GM23248 (cell line): ENCODE measurements around the gene LAMB2. TPM values are rescaled to one million over a fixed set of nuclear protein-coding genes. Genes with fewer than 3 reads are reported as not detected.

Experiments used
- DNase-seq: peaks from one replicate; pipeline ENCODE4 v3.0.0-alpha.2; 2015
- H2AFZ ChIP-seq: fragments of 200-600 bp; sonication (generic); 2 replicates; pipeline ENCODE4 v1.6.1; 2016; ENCODE audit warnings: antibody characterized with exemption
- H3F3A ChIP-seq: fragments of 200-600 bp; sonication (generic); 2 replicates; pipeline ENCODE4 v1.6.1; 2016; ENCODE audit warnings: mild to moderate bottlenecking, antibody characterized with exemption, mixed run types; ENCODE audit not compliant: insufficient read depth
- H3K27ac ChIP-seq: fragments of 200-600 bp; sonication (generic); 2 replicates; pipeline ENCODE4 v1.5.1; 2016; ENCODE audit warnings: mild to moderate bottlenecking
- H3K27me3 ChIP-seq: fragments of 200-600 bp; sonication (generic); replicated peaks from 2 replicates; pipeline ENCODE4 v1.6.1; 2016; ENCODE audit warnings: mild to moderate bottlenecking; ENCODE audit not compliant: insufficient read depth
- H3K36me3 ChIP-seq: fragments of 200-600 bp; sonication (generic); 2 replicates; pipeline ENCODE4 v1.6.1; 2016; ENCODE audit warnings: low read depth, mild to moderate bottlenecking
- H3K4me1 ChIP-seq: fragments of 200-600 bp; sonication (generic); 2 replicates; pipeline ENCODE4 v1.6.1; 2016; ENCODE audit warnings: mild to moderate bottlenecking; ENCODE audit not compliant: insufficient read depth
- H3K4me2 ChIP-seq: fragments of 200-600 bp; sonication (generic); one replicate; pipeline ENCODE4 v1.6.1; 2016; ENCODE audit warnings: mild to moderate bottlenecking; ENCODE audit not compliant: unreplicated experiment
- H3K4me3 ChIP-seq: fragments of 200-600 bp; sonication (generic); 2 replicates; pipeline ENCODE4 v1.5.1; 2016; ENCODE audit warnings: mild to moderate bottlenecking
- H3K79me2 ChIP-seq: fragments of 200-600 bp; sonication (generic); 2 replicates; pipeline ENCODE4 v1.6.1; 2016; ENCODE audit warnings: mild to moderate bottlenecking; ENCODE audit not compliant: insufficient read depth
- H3K9ac ChIP-seq: fragments of 200-600 bp; sonication (generic); 2 replicates; pipeline ENCODE4 v1.6.1; 2016; ENCODE audit warnings: mild to moderate bottlenecking
- H3K9me2 ChIP-seq: fragments of 200-600 bp; sonication (generic); 2 replicates; pipeline ENCODE4 v1.6.1; 2016; ENCODE audit warnings: mixed run types, mild to moderate bottlenecking, moderate library complexity; ENCODE audit not compliant: insufficient read depth
- H3K9me3 ChIP-seq: fragments of 200-600 bp; sonication (generic); one replicate; pipeline ENCODE4 v1.6.1; 2017; ENCODE audit warnings: low read depth
- H4K20me1 ChIP-seq: fragments of 200-600 bp; sonication (generic); 2 replicates; pipeline ENCODE4 v1.6.0; 2016; ENCODE audit not compliant: insufficient read depth
- EZH2 ChIP-seq: fragments of 200-600 bp; sonication (generic); IDR thresholded peaks from 2 replicates; pipeline ENCODE4 v1.6.1; 2018; ENCODE audit warnings: antibody characterized with exemption, mild to moderate bottlenecking; ENCODE audit not compliant: insufficient read depth, poor library complexity, severe bottlenecking
- EZH2phosphoT487 ChIP-seq: fragments of 200-600 bp; sonication (generic); IDR thresholded peaks from 2 replicates; pipeline ENCODE4 v1.6.1; 2018; ENCODE audit warnings: antibody characterized with exemption, moderate library complexity, mild to moderate bottlenecking, low read depth; ENCODE audit not compliant: insufficient read depth
- WGBS, 2 experiments: methylation state at CpG; one replicate each; pipeline ENCODE4 v1.1.6; 2015 to 2017; ENCODE audit warnings: low lambda C conversion rate in 2 of 2, low coverage in 1 of 2; ENCODE audit errors: missing lambda C conversion rate in 2 of 2; 5-methylcytosine and 5-hydroxymethylcytosine counted together
- in situ Hi-C: fragments of 300-500 bp; cut with MboI; formaldehyde crosslinking; loops from 2 replicates; pipeline ENCODE4 v1.15.0; 2020
- polyA plus RNA-seq: library from polyadenylated mRNA; unstranded; fragments of >200 nt; fragmentation: Nextera tagmentation; extraction: Ambion mirVana; gene quantifications from 2 replicates; pipeline ENCODE4 v1.2.1, GENCODE V29; 2016
- total RNA-seq: library from RNA; depleted of rRNA; stranded (reverse); fragments of >200 nt; shearing (Covaris generic); gene quantifications from 2 replicates; pipeline ENCODE4 v1.2.3, GENCODE V29; 2014

The LAMB2 gene
- total and polyA plus RNA-seq, 2 experiments from 2014 or later, result 539 to 894 TPM

GRCh38 chr3:49134471-49135265 is 1.8 kb upstream of the LAMB2 start:
- H4K20me1 ChIP-seq, result no peaks in the 10 kb centered on the region
- no peaks in the 10 kb centered on the region for H3K9me2 ChIP-seq
- H3K9me3 ChIP-seq, result no peaks in the 10 kb centered on the region
- TF ChIP-seq EZH2, result no peak
- TF ChIP-seq EZH2phosphoT487, result no peak
- H3K4me1 ChIP-seq, result peaks cover 13% of the 10 kb centered on the region; the same call in 1 of the 2 replicates
- no peak for DNase-seq
- no peak overlapping the region for H3K9ac ChIP-seq
- in situ Hi-C loops, result no loop called here
- no peaks in the 10 kb centered on the region for H3F3A ChIP-seq
- H3K4me3 ChIP-seq, result peak overlapping the region; percentile 91
- no peak overlapping the region for H2AFZ ChIP-seq
- peaks cover 5% of the 10 kb centered on the region; the same call in 1 of the 2 replicates for H3K36me3 ChIP-seq
- peaks cover 32% of the 10 kb centered on the region for H3K79me2 ChIP-seq
- H3K27ac ChIP-seq, result no peak overlapping the region
- H3K4me2 ChIP-seq, result no peak overlapping the region
- 66 to 69% methylated on average over 3 of the region's 3 CpGs for WGBS, 2 experiments
- H3K27me3 ChIP-seq, result no peaks in the 10 kb centered on the region

- H3K4me3 ChIP-seq, result peak overlapping the region; percentile 91
- H3K9me2 ChIP-seq, result no peaks in the 10 kb centered on the region
- peak; percentile 95 for DNase-seq
- 2 to 3% methylated on average over 24 to 30 of the region's 30 CpGs for WGBS, 2 experiments
- H3K27ac ChIP-seq, result peak overlapping the region; percentile 76
- in situ Hi-C loops, result no loop called here
- no peaks in the 10 kb centered on the region for H3F3A ChIP-seq
- no peaks in the 10 kb centered on the region for H3K27me3 ChIP-seq
- H3K4me1 ChIP-seq, result peaks cover 13% of the 10 kb centered on the region; the same call in 1 of the 2 replicates
- peak overlapping the region; percentile 86 for H3K9ac ChIP-seq
- H3K4me2 ChIP-seq, result peak overlapping the region; percentile 93
- H4K20me1 ChIP-seq, result no peaks in the 10 kb centered on the region
- H3K79me2 ChIP-seq, result peaks cover 45% of the 10 kb centered on the region
- no peaks in the 10 kb centered on the region for H3K9me3 ChIP-seq
- peak overlapping the region; percentile 97 for H2AFZ ChIP-seq
- H3K36me3 ChIP-seq, result peaks cover 5% of the 10 kb centered on the region; the same call in 1 of the 2 replicates
- TF ChIP-seq EZH2, result no peak
- TF ChIP-seq EZH2phosphoT487, result no peak
Observed at GRCh38 chr3:49133226-49133951, 539 bp upstream of the LAMB2 start.

GRCh38 chr3:49132073-49132436 is 795 bp downstream of the LAMB2 start:
- TF ChIP-seq EZH2phosphoT487 (no peak), EZH2 (no peak)
- peak overlapping the region; percentile 91 for H3K4me3 ChIP-seq

GRCh38 chr3:49131576-49131975 is 1.3 kb downstream of the LAMB2 start:
- WGBS, 2 experiments, result 79 to 83% methylated on average over 6 of the region's 6 CpGs
- Histone ChIP-seq H4K20me1 (no peaks in the 10 kb centered on the region), H3F3A (no peaks in the 10 kb centered on the region), H3K79me2 (peaks cover 61% of the 10 kb centered on the region), H3K4me1 (peaks cover 13% of the 10 kb centered on the region; the same call in 1 of the 2 replicates), H3K36me3 (peaks cover 5% of the 10 kb centered on the region; the same call in 1 of the 2 replicates), H3K4me3 (peak overlapping the region; percentile 91), H3K27ac (no peak overlapping the region), H2AFZ (no peak overlapping the region), H3K9me3 (no peaks in the 10 kb centered on the region), H3K27me3 (no peaks in the 10 kb centered on the region), H3K9ac (peak overlapping the region; percentile 86), H3K9me2 (no peaks in the 10 kb centered on the region), H3K4me2 (peak overlapping the region; percentile 93)
- TF ChIP-seq EZH2, result no peak
- in situ Hi-C loops, result no loop called here
- no peak for DNase-seq

More at GRCh38 chr3:49132073-49132436, 795 bp downstream of the LAMB2 start:
- H3K79me2 ChIP-seq, result peaks cover 56% of the 10 kb centered on the region
- H3K9ac ChIP-seq, result peak overlapping the region; percentile 86
- H3K9me2 ChIP-seq, result no peaks in the 10 kb centered on the region
- H3K27ac ChIP-seq, result peak overlapping the region; percentile 76
- H3K27me3 ChIP-seq, result no peaks in the 10 kb centered on the region
- H3K9me3 ChIP-seq, result no peaks in the 10 kb centered on the region
- H4K20me1 ChIP-seq, result no peaks in the 10 kb centered on the region
- peak overlapping the region; percentile 93 for H3K4me2 ChIP-seq
- peak; percentile 59 for DNase-seq
- peak overlapping the region; percentile 97 for H2AFZ ChIP-seq
- peaks cover 13% of the 10 kb centered on the region; the same call in 1 of the 2 replicates for H3K4me1 ChIP-seq
- in situ Hi-C loops, result no loop called here
- H3K36me3 ChIP-seq, result peaks cover 5% of the 10 kb centered on the region; the same call in 1 of the 2 replicates
- 15 to 20% methylated on average over 9 of the region's 9 CpGs for WGBS, 2 experiments
- H3F3A ChIP-seq, result no peaks in the 10 kb centered on the region
